ENCODE results near the gene CSRNP3.

The CSRNP3 gene

DNA sequence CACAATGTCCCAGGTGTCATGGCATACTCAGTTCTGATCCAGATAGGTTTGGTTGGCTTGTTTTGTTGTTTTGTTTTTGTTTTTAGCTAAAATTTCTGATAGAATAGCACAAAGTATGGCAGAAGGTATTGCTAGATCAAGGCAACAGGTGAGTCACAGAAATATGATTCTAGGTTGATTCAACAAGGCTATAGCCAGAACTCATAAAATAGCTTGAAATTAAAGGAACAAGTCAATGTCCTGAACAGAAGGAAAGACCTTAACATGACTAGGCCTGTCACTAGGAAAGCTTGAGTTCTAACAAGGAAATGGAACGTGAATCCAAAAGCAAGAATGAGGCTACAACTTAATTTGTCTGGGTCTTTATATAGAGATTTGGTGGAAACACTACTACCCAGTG, 167.5 kb downstream of the CSRNP3 start:
- H3K4me3 ChIP-seq (ENCODE audit: control insufficient read depth, low read depth, low read length): no peak overlapping the region
- TF ChIP-seq, protein P1, sequence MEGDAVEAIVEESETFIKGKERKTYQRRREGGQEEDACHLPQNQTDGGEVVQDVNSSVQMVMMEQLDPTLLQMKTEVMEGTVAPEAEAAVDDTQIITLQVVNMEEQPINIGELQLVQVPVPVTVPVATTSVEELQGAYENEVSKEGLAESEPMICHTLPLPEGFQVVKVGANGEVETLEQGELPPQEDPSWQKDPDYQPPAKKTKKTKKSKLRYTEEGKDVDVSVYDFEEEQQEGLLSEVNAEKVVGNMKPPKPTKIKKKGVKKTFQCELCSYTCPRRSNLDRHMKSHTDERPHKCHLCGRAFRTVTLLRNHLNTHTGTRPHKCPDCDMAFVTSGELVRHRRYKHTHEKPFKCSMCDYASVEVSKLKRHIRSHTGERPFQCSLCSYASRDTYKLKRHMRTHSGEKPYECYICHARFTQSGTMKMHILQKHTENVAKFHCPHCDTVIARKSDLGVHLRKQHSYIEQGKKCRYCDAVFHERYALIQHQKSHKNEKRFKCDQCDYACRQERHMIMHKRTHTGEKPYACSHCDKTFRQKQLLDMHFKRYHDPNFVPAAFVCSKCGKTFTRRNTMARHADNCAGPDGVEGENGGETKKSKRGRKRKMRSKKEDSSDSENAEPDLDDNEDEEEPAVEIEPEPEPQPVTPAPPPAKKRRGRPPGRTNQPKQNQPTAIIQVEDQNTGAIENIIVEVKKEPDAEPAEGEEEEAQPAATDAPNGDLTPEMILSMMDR (IDR thresholded peaks at IDR 0.05; ENCODE audit: control insufficient read depth, insufficient read depth, low read depth, low read length, missing control alignments): no peak
- no peak for DNase-seq (ENCODE audit: low read depth)

DNA sequence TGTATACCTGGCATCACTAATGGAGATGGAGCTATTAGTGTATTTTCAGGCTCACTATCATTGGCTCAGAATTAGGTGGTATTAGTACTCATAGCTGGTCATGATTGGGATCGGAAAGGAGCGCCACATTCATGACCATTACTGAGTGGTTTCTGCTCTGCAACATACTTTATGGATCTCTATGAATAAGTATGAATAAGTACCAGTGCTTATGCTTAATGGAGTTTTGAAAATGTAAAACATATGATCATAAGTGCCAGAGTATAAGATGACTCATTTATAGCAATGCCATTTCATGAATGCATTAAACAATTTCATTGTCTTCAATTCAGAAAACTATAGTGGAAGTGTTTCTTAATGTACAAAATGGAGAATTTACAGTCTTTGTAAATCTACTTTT, 167.9 kb downstream of the CSRNP3 start:
- H3K4me3 ChIP-seq (ENCODE audit: control insufficient read depth, low read depth, low read length): no peak overlapping the region
- no peak for DNase-seq (ENCODE audit: low read depth)
- TF ChIP-seq, protein P1 (IDR thresholded peaks at IDR 0.05; ENCODE audit: control insufficient read depth, insufficient read depth, low read depth, low read length, missing control alignments): no peak

DNA sequence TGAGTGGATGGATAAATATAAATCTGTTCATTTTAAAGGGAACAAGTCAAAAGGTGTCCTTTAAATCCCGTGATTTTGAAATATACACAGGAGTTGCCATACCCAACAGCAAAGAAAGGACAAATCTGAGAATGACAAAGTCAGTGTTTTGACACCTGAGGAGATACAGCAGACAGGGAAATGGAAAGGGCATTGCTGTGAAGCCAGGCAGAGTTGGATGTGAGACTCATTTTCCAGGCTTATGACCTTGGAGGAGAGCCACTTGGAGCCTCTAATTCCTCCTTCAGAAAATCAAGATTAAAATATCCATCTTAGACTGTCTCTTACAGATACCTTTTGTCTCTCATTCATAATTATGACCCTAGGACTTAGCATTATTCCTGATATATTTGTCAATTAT, 170.0 kb downstream of the CSRNP3 start:
- no peak overlapping the region for H3K4me3 ChIP-seq (ENCODE audit: control insufficient read depth, low read depth, low read length)
- TF ChIP-seq, protein P1 (IDR thresholded peaks at IDR 0.05; ENCODE audit: control insufficient read depth, insufficient read depth, low read depth, low read length, missing control alignments): no peak
- no peak for DNase-seq (ENCODE audit: low read depth)

DNA sequence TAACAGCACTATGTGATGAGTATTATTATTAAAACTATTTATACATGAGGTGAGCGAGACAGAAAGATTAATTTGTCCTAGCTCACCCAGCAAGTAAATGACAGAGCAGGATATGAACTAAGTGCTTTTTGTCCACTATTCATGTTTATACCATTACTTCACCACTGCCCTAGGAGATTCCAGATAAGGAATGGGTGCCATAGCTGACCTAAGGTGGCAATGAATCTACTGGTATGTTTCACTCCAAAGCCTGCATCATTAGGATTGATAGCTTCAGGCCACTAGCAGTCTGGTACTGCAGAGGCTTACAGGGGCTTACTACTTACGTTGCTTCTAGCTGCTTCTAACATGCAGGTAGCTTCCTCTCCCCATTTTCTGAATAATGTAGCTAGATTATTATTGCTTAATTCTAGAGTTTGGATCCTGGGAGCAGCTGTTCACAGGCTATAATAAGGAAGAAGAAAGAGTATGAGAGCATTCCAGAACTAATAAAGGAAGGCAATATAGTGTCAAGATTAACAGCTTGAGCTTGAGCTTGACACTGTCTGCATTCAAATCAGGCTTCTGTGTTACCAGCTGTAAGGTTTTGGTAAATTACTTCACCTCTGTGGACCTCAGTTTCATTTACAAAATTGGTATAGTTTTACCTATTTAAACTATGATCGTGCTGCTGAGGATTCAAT, 170.9 kb downstream of the CSRNP3 start:
- TF ChIP-seq, protein P1 (IDR thresholded peaks at IDR 0.05; ENCODE audit: control insufficient read depth, insufficient read depth, low read depth, low read length, missing control alignments): no peak
- no peak overlapping the region for H3K4me3 ChIP-seq (ENCODE audit: control insufficient read depth, low read depth, low read length)
- no peak for DNase-seq (ENCODE audit: low read depth)

DNA sequence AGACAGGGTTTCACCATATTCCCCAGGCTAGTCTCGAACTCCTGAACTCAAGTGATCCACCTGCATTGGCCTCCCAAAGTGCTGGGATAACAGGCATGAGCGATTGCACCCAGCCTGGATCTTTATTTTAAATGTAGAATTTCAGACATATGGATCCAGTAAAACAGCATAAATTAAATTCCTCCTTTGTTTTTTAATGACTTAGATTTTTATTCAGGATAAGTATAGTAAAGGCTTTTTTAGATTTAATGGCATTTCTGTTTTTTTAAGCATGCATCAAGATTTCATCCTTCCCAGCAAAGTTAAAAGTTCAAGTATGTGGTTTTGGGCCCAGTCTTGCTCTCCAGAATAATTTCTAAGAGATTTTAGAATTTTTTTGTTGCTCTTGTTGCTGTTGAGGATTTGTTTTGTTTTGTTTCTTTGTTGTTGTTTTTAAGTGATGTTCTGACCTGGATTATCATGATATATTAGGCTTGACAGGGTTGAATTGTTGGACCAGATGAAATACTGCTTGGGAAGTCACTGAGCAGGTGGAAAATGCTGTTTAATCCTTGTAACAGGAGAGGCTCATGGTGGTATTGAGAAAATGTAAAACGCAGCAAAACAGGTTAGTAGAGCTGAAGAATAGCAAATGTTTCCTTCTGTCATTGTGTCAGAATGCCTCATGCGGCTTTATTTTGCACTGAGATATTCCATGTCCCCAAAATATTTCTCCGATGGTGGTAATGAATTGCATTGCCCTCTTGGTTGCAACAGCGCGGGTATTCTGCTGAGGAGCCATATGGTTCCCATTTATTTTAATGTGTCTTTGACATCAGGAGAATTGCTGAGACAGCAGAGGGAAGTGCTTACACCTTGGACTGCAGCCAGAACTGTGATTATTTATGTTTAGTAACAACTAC, 176.7 kb downstream of the CSRNP3 start:
- peak; percentile 18 for DNase-seq (ENCODE audit: low read depth)
- H3K4me3 ChIP-seq (ENCODE audit: control insufficient read depth, low read depth, low read length): no peak overlapping the region
- TF ChIP-seq, protein P1 (IDR thresholded peaks at IDR 0.05; ENCODE audit: control insufficient read depth, insufficient read depth, low read depth, low read length, missing control alignments): no peak

DNA sequence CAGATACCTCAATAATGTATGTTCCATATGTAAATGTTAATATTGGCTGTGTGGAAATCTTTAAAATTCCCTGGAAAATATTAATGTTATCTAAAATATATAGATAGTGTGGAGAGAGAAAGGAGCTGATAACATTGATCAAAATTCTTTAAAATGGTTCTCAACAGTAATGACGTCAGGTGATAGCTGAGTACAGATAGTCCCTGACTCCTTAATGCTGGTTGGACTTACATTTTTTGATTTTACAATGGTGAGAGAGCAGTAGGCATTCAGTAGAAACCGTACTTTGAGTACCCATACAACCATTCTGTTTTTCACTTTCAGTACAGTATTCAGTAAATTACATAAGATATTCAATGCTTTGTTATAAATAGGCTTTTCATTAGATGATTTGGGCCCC, 177.9 kb downstream of the CSRNP3 start:
- H3K4me3 ChIP-seq (ENCODE audit: control insufficient read depth, low read depth, low read length): no peak overlapping the region
- TF ChIP-seq, protein P1 (IDR thresholded peaks at IDR 0.05; ENCODE audit: control insufficient read depth, insufficient read depth, low read depth, low read length, missing control alignments): no peak
- no peak for DNase-seq (ENCODE audit: low read depth)
